ENCODE data around the gene CTNNA2. TPM values are rescaled to one million over a fixed set of nuclear protein-coding genes. Genes with fewer than 3 reads are reported as not detected.
A peak's percentile ranks its signal among the peaks of the same experiment; 100 is the strongest.

Gene CTNNA2
- total and polyA plus RNA-seq, 4 donors, result 0.01 to 0.37 TPM; not detected in 2

DNA sequence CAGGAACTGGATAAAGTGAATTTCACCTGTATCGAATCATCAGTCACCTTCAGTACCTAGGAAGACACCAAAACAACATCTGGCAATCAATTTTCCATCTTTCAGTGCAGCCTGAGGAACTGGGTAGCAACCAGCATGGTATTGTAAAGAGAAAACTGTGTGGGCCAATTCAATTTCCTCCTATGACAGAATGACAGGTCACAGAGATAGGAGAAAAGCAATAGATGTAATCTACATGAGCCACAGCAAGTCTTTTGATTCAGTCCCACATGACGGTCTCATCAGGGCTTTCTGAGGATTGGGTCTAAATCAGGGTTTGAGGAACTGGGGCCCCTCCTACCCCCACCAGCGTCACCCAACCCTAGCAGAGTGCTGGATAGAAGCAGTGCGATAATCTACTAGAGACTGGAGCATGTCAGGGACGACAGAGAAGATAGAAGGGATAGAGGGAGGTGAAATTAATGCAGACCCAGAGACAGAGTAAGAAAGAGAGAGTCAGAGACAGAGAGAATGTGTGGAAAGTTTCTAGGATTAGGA lies 523.0 kb downstream of the CTNNA2 start:
- Histone ChIP-seq H3K9ac (ENCODE audit: insufficient read depth in 1 of 2, low read length in 2 of 2) (no peak overlapping the region), H3K4me1 (ENCODE audit: control insufficient read depth in 5 of 5, insufficient read depth in 5 of 5, low read length in 5 of 5) (peaks cover 0 to 2% (median 0%) of the 10 kb centered on the region in 5 donors), H3K36me3 (ENCODE audit: control insufficient read depth in 4 of 4, insufficient read depth in 4 of 4, low read length in 4 of 4) (no peaks in the 10 kb centered on the region), H3K4me3 (no peak overlapping the region), H3K9me3 (ENCODE audit: control insufficient read depth in 4 of 4, insufficient read depth in 3 of 4, low read length in 3 of 4) (no peaks in the 10 kb centered on the region), H3K27me3 (ENCODE audit: control insufficient read depth in 3 of 3, insufficient read depth in 3 of 3, low read length in 2 of 3) (no peaks in the 10 kb centered on the region), H3K27ac (ENCODE audit: low read depth in 1 of 2, low read length in 1 of 2) (no peak overlapping the region)
- DNase-seq (no peak), ATAC-seq (ENCODE audit: insufficient read depth, low FRiP score) (no peak)
- 82% methylated on average over 5 of the region's 5 CpGs for WGBS, 2 donors
- TF ChIP-seq, protein P1, sequence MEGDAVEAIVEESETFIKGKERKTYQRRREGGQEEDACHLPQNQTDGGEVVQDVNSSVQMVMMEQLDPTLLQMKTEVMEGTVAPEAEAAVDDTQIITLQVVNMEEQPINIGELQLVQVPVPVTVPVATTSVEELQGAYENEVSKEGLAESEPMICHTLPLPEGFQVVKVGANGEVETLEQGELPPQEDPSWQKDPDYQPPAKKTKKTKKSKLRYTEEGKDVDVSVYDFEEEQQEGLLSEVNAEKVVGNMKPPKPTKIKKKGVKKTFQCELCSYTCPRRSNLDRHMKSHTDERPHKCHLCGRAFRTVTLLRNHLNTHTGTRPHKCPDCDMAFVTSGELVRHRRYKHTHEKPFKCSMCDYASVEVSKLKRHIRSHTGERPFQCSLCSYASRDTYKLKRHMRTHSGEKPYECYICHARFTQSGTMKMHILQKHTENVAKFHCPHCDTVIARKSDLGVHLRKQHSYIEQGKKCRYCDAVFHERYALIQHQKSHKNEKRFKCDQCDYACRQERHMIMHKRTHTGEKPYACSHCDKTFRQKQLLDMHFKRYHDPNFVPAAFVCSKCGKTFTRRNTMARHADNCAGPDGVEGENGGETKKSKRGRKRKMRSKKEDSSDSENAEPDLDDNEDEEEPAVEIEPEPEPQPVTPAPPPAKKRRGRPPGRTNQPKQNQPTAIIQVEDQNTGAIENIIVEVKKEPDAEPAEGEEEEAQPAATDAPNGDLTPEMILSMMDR (IDR thresholded peaks at IDR 0.05; ENCODE audit: control extremely low read depth, extremely low read depth), result no peak

DNA sequence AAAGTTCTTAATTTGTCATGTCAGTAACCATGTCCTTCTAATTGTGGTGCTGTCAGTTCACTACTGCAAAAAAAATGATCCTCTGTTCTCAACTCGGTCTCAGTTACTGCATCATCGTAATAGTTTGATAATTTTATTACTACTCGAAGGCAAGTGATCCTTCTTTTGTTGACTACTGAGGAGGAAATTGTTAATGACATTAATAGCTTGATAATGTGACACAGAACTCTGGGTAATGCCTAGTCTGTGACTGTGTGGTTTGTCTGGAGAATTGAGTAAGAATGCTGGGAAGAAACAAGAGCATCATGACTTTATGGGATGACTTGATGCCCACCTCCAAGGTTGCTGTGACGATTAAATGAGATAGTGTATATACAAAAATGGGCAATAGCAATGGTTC lies 524.5 kb downstream of the CTNNA2 start:
- Histone ChIP-seq H3K4me1 (ENCODE audit: control insufficient read depth in 5 of 5, insufficient read depth in 5 of 5, low read length in 5 of 5) (peaks cover 0 to 3% (median 0%) of the 10 kb centered on the region in 5 donors), H3K4me3 (no peak overlapping the region), H3K9ac (ENCODE audit: insufficient read depth in 1 of 2, low read length in 2 of 2) (no peak overlapping the region), H3K9me3 (ENCODE audit: control insufficient read depth in 4 of 4, insufficient read depth in 3 of 4, low read length in 3 of 4) (no peaks in the 10 kb centered on the region), H3K36me3 (ENCODE audit: control insufficient read depth in 4 of 4, insufficient read depth in 4 of 4, low read length in 4 of 4) (no peaks in the 10 kb centered on the region), H3K27me3 (ENCODE audit: control insufficient read depth in 3 of 3, insufficient read depth in 3 of 3, low read length in 2 of 3) (no peaks in the 10 kb centered on the region), H3K27ac (ENCODE audit: low read depth in 1 of 2, low read length in 1 of 2) (no peak overlapping the region)
- WGBS, 2 donors, result 83 to 88% methylated on average over 4 of the region's 4 CpGs
- DNase-seq, result no peak
- no peak for ATAC-seq (ENCODE audit: insufficient read depth, low FRiP score)
- TF ChIP-seq, protein P1 (IDR thresholded peaks at IDR 0.05; ENCODE audit: control extremely low read depth, extremely low read depth), result no peak

DNA sequence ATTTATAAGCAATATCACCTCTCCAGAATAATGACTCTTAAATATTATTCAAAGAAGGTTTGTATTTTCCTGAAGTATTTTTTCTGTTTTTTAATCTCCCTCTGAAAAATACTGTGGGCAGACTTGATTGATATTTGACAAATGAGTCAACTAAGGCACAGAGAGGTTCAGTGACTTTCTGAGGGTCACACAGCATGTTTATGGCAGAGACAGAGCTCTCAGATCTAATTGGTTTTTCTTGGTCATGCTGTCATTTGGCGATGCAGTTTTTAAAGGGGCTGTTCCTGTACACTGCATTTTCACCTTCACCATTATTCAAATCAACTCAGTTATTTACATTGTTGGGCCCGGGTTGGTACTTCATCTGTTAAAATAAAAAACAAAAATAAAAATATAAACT lies 527.4 kb downstream of the CTNNA2 start:
- WGBS, 2 donors, result 91 to 95% methylated on average over 2 of the region's 2 CpGs
- no peak overlapping the region for H3K9ac ChIP-seq (ENCODE audit: insufficient read depth in 1 of 2, low read length in 2 of 2)
- no peak overlapping the region for H3K27ac ChIP-seq (ENCODE audit: low read depth in 1 of 2, low read length in 1 of 2)
- no peak overlapping the region for H3K4me3 ChIP-seq
- peaks cover 0 to 3% (median 0%) of the 10 kb centered on the region in 5 donors for H3K4me1 ChIP-seq (ENCODE audit: control insufficient read depth in 5 of 5, insufficient read depth in 5 of 5, low read length in 5 of 5)
- TF ChIP-seq, protein P1 (IDR thresholded peaks at IDR 0.05; ENCODE audit: control extremely low read depth, extremely low read depth), result no peak
- H3K27me3 ChIP-seq (ENCODE audit: control insufficient read depth in 3 of 3, insufficient read depth in 3 of 3, low read length in 2 of 3), result no peaks in the 10 kb centered on the region
- no peaks in the 10 kb centered on the region for H3K36me3 ChIP-seq (ENCODE audit: control insufficient read depth in 4 of 4, insufficient read depth in 4 of 4, low read length in 4 of 4)
- no peak for ATAC-seq (ENCODE audit: insufficient read depth, low FRiP score)
- H3K9me3 ChIP-seq (ENCODE audit: control insufficient read depth in 4 of 4, insufficient read depth in 3 of 4, low read length in 3 of 4), result no peaks in the 10 kb centered on the region
- DNase-seq, result no peak

DNA sequence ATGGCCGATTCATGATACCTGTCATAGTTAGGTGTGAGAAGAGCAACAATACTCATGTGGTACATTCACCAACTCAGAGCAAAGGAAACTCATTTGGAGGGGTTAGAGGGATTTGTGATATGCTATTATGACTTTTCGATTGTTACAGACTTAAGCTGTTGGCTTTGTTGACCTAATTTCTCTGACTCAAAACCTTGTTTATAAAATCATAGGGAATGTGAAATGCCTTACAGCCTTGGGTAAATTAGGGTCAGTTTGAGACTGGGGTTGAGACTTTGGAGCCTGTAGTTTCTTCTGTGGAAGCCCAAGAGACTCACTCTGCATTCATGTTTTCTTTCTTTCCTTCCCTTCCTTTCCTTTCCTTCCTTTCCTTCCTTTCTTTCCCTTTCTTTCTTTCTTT lies 529.8 kb downstream of the CTNNA2 start:
- Histone ChIP-seq H3K27me3 (ENCODE audit: control insufficient read depth in 3 of 3, insufficient read depth in 3 of 3, low read length in 2 of 3) (no peaks in the 10 kb centered on the region), H3K4me1 (ENCODE audit: control insufficient read depth in 5 of 5, insufficient read depth in 5 of 5, low read length in 5 of 5) (peaks cover 0 to 3% (median 0%) of the 10 kb centered on the region in 5 donors), H3K36me3 (ENCODE audit: control insufficient read depth in 4 of 4, insufficient read depth in 4 of 4, low read length in 4 of 4) (no peaks in the 10 kb centered on the region), H3K9ac (ENCODE audit: insufficient read depth in 1 of 2, low read length in 2 of 2) (no peak overlapping the region), H3K4me3 (no peak overlapping the region), H3K27ac (ENCODE audit: low read depth in 1 of 2, low read length in 1 of 2) (no peak overlapping the region), H3K9me3 (ENCODE audit: control insufficient read depth in 4 of 4, insufficient read depth in 3 of 4, low read length in 3 of 4) (no peaks in the 10 kb centered on the region)
- WGBS, 2 donors, result 80 to 88% methylated on average over 2 of the region's 2 CpGs
- ATAC-seq (ENCODE audit: insufficient read depth, low FRiP score) (no peak), DNase-seq (peak in 2 of 3 donors; percentile 50 to 66)
- TF ChIP-seq, protein P1 (IDR thresholded peaks at IDR 0.05; ENCODE audit: control extremely low read depth, extremely low read depth), result no peak
